Activated T-cell treated with anti-CD3 and anti-CD28 coated beads for 4 hours (primary cell): Measurements from ENCODE around the gene ZFHX3.

Experiments used
- DNase-seq: peaks from one replicate; pipeline ENCODE4 v3.0.0-alpha.2; 2020

Gene ZFHX3

DNA sequence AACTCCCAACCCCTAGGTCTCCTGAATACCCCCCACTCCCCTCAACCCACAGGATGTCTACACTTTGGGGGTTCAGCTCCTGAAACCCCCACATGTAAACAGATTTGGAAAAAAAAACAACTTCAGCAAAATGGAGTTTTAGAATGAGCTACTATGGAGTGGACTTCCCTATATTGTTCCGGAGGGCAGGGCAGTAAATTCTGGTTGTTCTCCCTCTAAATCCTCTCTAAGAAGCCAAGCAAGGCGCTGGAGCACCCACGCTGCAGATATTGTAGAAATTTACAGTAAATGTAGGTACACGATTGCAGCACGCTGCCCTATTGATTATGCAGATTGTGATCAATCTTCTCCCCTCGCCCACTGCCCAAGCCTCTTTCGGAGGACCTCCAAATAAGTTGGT lies 8.5 kb upstream of the ZFHX3 start:
- DNase-seq = no peak

- DNase-seq = no peak
Observed at GRCh38 chr16:73054813-73055482, 7.0 kb upstream of the ZFHX3 start.

DNA sequence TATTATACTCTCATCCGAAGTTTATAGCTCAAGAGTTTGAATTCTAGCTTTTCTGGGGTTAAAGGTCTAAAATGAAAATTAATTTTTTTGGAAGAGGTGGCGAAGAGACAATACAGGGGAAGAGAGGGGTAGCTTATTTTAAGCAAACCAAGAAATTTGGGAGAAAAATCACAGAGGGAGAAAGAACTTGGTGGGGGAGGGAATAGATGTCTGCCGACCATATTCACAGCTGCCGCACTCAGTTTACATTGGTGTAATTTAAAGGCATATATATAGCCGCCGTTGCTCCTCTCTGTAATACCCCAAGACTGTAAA lies 6.5 kb upstream of the ZFHX3 start:
- no peak for DNase-seq

GRCh38 chr16:73054125-73054484 lies 6.2 kb upstream of the ZFHX3 start:
- DNase-seq = no peak

GRCh38 chr16:73053364-73054124 lies 5.6 kb upstream of the ZFHX3 start:
- DNase-seq = no peak

DNA sequence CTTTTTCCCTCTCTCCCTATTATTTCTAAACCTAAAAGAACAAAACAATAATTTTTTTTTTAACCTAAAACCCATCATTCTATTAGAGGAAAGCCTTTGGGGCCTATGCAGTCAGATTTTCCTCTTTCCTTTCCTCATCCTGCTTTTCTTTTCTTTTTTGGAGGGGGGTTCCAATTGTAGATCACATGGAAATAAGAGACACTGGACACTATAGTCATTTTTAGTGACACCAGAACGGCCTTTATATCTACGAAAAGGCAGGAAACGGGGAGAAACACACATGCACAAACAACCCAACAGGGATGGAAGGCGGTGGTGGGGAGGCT lies 5.1 kb upstream of the ZFHX3 start:
- DNase-seq = no peak

- no peak for DNase-seq
Observed at GRCh38 chr16:73052576-73052975, 4.6 kb upstream of the ZFHX3 start.

GRCh38 chr16:73051961-73052360 lies 4.0 kb upstream of the ZFHX3 start:
- DNase-seq = no peak

DNA sequence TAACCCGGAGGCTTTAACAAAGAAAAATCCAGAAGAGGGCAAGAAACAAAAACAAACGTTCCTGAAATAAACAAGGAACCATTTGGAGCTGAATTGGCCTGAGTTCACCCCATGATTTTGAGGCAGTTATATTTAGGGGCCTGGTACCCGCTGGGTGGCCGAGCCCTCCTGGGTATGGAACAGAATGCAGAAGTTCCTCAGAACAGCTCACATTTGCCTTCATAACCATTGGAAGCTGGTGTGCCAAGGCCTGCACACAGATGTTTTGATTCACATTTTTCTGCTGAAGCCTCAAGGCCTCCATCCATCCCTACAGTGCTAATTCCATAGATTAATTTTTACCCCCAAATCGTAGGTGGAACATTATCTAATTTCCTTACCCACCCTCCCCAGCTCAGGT lies 3.3 kb upstream of the ZFHX3 start:
- no peak for DNase-seq

DNA sequence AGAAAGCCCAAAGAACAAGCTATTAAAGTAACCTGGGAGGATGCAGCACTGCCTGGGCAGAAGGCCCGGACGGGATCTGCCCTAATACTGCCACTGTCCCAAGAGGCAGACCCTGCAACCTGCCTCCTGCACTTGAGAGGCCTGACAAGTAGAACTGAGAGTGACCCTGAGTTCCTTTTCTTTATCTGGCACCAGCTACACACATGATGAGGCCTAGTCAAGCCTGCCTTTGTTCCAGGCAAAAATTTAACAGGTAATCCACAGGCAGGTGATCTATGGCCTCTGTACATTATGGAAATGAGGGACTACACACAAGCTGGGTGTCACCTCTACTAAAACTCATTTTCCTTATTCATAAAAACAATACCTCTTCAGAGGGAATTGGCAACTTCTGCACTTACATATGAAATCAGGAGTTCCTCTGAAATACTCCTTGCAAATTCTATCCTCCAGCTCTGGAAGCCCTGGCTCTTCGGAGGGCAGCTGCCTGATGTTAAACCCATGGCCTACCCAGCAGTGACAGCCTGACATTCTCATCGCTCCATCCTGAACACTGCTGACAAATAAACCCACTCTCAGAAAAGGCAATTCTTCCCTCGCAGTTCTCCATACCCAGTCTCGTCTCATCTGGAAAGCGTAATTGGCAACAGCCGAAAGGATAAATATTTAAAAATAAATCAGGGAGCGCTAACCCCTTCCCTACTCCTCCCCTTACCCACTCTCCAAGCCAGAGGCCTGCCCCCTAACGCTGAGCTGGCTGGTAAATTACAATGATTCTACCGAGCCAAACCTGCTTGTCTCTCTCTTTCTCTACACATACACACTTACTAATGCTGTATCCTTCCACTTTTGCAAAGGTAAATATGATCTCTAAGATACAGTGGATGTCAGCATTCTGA lies 2.5 kb upstream of the ZFHX3 start:
- DNase-seq = no peak

DNA sequence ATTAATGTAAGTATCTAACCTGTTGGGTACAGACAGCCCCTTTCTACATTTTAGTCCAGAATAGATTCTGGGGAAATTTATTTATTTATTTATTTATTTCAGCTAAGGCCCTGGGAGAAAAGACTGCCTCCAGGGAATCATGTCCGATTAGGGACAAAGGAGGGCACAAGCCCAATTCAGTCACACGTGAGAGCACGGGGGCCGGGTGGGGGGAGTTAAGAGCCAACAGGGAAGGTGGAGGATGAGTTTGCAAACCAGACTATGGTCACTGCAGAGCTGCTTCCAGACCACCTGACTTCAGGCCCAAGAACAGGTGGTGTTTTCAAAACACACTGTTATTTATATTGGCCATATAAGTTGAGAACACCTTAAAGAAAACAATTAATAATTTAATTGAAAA lies 1.6 kb upstream of the ZFHX3 start:
- DNase-seq = no peak

- DNase-seq = no peak
Observed at GRCh38 chr16:73049091-73049490, 1.2 kb upstream of the ZFHX3 start.

DNA sequence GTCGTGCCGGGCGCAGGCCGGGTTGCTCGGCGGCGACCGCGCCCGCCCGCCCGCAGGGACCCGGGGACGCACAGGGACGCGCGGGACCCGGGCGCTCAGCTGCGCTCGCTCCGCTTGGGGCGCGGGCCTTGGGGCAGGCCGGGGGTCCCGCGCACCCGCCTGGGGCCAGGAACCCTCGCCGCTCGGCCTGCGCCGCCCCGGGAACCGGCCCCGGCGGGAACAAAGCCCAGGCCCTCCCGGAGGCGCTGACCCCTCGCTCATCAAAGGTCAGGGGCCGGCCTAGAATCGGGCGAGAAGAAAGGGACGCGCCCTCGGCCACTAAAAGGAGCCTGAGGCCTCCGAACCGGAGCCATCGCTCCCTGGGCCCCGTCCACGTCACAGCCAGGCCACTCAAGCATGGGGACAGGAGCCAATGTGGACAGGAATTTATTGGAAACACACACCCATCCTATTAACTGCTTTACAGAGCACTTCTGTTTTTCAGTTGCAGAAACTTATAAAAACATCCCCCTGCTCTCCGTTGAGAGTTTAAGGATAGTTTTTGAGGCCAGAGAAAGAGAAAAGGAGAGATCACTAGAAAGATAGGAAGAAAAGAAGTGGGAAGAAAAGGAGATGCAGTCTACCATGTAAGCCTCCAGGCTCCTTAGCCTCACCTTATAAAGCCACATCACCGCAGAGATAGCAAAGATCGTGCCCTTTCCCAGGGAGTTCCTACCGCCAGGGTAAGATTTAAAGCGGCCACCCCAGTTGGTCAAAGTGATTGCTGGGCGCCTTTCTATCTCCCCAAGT lies 558 bp upstream of the ZFHX3 start:
- no peak for DNase-seq

GRCh38 chr16:73047221-73047535 lies 750 bp downstream of the ZFHX3 start:
- DNase-seq = no peak

DNA sequence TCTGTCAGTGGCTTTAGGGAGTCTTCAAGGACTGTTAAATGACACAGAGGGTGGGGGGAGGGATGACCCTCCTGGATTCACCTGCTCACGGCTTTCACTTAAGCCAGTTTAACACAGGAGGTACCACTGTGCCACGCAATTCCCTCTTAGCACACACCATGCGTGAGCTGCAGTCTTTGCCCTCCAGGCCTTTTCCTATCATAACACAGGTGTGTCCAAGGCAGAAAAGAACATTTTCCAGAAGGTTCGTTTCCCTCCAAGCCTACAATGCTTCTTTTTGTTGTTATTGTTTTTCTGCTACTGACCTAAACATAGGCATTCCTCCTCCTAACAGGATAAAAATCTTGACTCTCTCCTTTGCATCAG lies 1.1 kb downstream of the ZFHX3 start:
- no peak for DNase-seq

GRCh38 chr16:73046202-73046848 lies 1.6 kb downstream of the ZFHX3 start:
- no peak for DNase-seq

GRCh38 chr16:73043828-73044467 lies 4.0 kb downstream of the ZFHX3 start:
- DNase-seq = no peak

DNA sequence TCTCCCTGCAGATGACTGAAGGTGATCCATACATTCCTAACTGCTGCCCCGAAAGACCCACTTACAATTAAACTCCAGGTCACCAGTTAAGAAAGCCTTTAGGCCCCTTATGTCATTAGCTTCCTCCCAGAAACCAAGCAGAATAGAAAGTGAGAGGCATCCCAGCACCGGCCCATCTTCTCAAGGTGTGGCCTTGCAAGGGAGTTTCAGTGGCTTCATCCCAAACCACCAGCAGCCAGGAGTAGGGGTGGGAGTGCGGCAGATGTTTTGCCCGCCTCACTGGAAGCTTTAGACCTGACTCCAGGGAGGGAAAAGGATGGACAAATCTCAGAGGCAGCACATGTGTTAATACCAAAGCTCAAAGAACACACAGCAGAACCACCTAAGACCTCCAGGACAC lies 5.1 kb downstream of the ZFHX3 start:
- no peak for DNase-seq

DNA sequence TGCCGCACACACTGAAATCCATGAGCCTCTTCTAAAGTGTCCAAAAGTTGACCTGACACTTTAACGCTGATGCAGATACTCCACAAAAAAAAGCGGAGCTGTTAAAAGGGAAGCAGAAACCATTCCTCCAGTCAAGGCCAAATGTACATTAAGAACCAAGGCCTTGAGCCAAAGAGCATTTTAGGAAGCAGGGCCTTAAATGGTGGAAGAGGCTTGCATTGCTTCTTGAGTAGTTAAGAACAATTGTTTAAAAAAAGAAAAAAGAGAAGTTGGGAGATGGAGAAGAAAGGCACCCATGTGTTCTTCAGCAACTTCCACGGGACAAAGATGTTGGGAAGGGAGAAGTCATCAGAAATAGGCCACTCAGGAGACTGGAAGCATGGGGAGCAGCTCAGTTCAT lies 6.3 kb downstream of the ZFHX3 start:
- no peak for DNase-seq

- DNase-seq = no peak
Observed at GRCh38 chr16:73040735-73041402, 7.1 kb downstream of the ZFHX3 start.

DNA sequence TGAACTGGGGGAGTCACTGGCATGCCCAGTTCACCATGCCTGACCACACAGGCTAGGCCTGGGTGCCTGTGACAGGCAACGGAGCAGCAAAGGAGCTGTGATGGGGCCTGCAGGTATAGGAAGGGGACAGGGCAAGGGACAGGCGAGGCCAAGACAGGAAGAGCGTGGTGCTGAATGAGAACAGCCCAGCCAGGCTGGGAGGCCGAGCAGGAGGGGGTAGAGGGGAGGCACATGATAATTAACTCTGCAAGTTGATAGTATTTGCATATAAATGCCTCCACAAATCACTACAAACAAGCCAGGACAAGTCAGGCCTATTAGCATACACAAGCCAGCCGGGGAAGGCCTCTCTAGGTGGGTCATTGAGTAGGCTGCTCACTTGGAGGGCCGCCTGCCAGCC lies 7.8 kb downstream of the ZFHX3 start:
- DNase-seq = no peak
